IMR-90 (cell line): ENCODE data around the gene LZTFL1. TPM values are rescaled to one million over a fixed set of nuclear protein-coding genes. Genes with fewer than 3 reads are reported as not detected.

ENCODE experiments used
- ATAC-seq: fragments of 200-7000 bp; cut with Tn5 transposase; 2 replicates; pipeline ENCODE4 v1.9.1; 2020; ENCODE audit warnings: low read depth, mild to moderate bottlenecking, moderate library complexity
- BruUV-seq: library from RNA; stranded (reverse); fragments of 400-500 nt; replicated peaks from 2 replicates; lab custom pipeline; 2021; lab: Mats Ljungman, UMichigan
- CTCF ChIA-PET: fragments of 300-600 bp; formaldehyde crosslinking; extraction: SDS; loops from one replicate; lab custom pipeline; 2021; ENCODE audit warnings: antibody characterized with exemption; lab: Yijun Ruan, JAX
- POLR2A ChIA-PET: fragments of 300-600 bp; sonication (Branson Sonifier 250); formaldehyde crosslinking; loops from one replicate; lab custom pipeline; 2022; ENCODE audit warnings: antibody characterized with exemption; ENCODE audit not compliant: unreplicated experiment; lab: Charles Lee
- DNase-seq: peaks from one replicate; pipeline ENCODE4 v3.0.0; 2013
- H2AFZ ChIP-seq: replicated peaks from 2 replicates; pipeline ENCODE3; 2013; ENCODE audit warnings: low read length, mild to moderate bottlenecking; ENCODE audit not compliant: poor library complexity
- H2AK5ac ChIP-seq: 2 replicates; pipeline ENCODE4 v1.6.1; 2013; ENCODE audit warnings: low read depth, low read length, inconsistent platforms
- H2AK9ac ChIP-seq: replicated peaks from 2 replicates; pipeline ENCODE3; 2013; ENCODE audit warnings: mild to moderate bottlenecking, low read depth, low read length, moderate library complexity; ENCODE audit not compliant: poor library complexity
- H2BK120ac ChIP-seq: 2 replicates; pipeline ENCODE4 v1.6.1; 2013; ENCODE audit warnings: low read depth, low read length, inconsistent platforms
- H2BK15ac ChIP-seq: 3 replicates; pipeline ENCODE4 v1.6.1; 2013; ENCODE audit warnings: low read depth, low read length, inconsistent platforms
- H2BK20ac ChIP-seq: 2 replicates; pipeline ENCODE4 v1.6.1; 2013; ENCODE audit warnings: low read depth, mild to moderate bottlenecking, inconsistent platforms, low read length, moderate library complexity
- H2BK5ac ChIP-seq: 2 replicates; pipeline ENCODE4 v1.6.1; 2013; ENCODE audit warnings: mild to moderate bottlenecking, low read depth, low read length, inconsistent platforms; ENCODE audit not compliant: poor library complexity, severe bottlenecking
- H3K14ac ChIP-seq: replicated peaks from 2 replicates; pipeline ENCODE4 v1.6.1; 2013; ENCODE audit warnings: low read depth, low read length, inconsistent platforms
- H3K18ac ChIP-seq: 2 replicates; pipeline ENCODE4 v1.6.1; 2013; ENCODE audit warnings: low read depth, low read length, control low read depth
- H3K23ac ChIP-seq: 2 replicates; pipeline ENCODE4 v1.6.1; 2013; ENCODE audit warnings: low read depth, low read length, inconsistent platforms
- H3K27ac ChIP-seq: 2 replicates; pipeline ENCODE4 v1.5.1; 2013; ENCODE audit warnings: mild to moderate bottlenecking, control low read depth, low read length; ENCODE audit not compliant: insufficient read depth
- H3K27me3 ChIP-seq: 2 replicates; pipeline ENCODE4 v1.6.1; 2013; ENCODE audit warnings: low read length; ENCODE audit not compliant: control insufficient read depth, insufficient read depth
- H3K36me3 ChIP-seq: 2 replicates; pipeline ENCODE4 v1.6.1; 2013; ENCODE audit warnings: low read length, mixed read lengths; ENCODE audit not compliant: control insufficient read depth, insufficient read depth
- H3K4ac ChIP-seq: 2 replicates; pipeline ENCODE4 v1.6.1; 2013; ENCODE audit warnings: low read depth, low read length, inconsistent platforms
- H3K4me1 ChIP-seq: 2 replicates; pipeline ENCODE4 v1.6.1; 2013; ENCODE audit warnings: low read length, mixed read lengths; ENCODE audit not compliant: control insufficient read depth, insufficient read depth
- H3K4me2 ChIP-seq: 2 replicates; pipeline ENCODE4 v1.6.1; 2013; ENCODE audit warnings: low read depth, mild to moderate bottlenecking, control low read depth, low read length, moderate library complexity
- H3K4me3 ChIP-seq: 2 replicates; pipeline ENCODE4 v1.5.1; 2013; ENCODE audit warnings: low read depth, mild to moderate bottlenecking, control low read depth, low read length, moderate library complexity; ENCODE audit not compliant: insufficient read depth
- H3K56ac ChIP-seq: 2 replicates; pipeline ENCODE4 v1.6.1; 2013; ENCODE audit warnings: low read length, inconsistent platforms; ENCODE audit not compliant: insufficient read depth; ENCODE audit errors: extremely low read depth
- H3K79me1 ChIP-seq, 2 experiments: 2 replicates each; pipeline ENCODE4 v1.6.1; 2013; ENCODE audit warnings: low read length in 2 of 2, inconsistent platforms in 1 of 2, low read depth in 1 of 2
- H3K9ac ChIP-seq: 2 replicates; pipeline ENCODE4 v1.6.1; 2013; ENCODE audit warnings: low read depth, low read length, control low read depth
- H3K9me1 ChIP-seq: 2 replicates; pipeline ENCODE4 v1.6.1; 2013; ENCODE audit warnings: low read length, inconsistent platforms; ENCODE audit not compliant: insufficient read depth
- H3K9me3 ChIP-seq: 2 replicates; pipeline ENCODE4 v1.6.1; 2013; ENCODE audit warnings: low read length; ENCODE audit not compliant: control insufficient read depth, insufficient read depth
- H4K20me1 ChIP-seq: 2 replicates; pipeline ENCODE4 v1.6.1; 2013; ENCODE audit warnings: low read length, inconsistent platforms; ENCODE audit not compliant: insufficient read depth
- H4K5ac ChIP-seq: 2 replicates; pipeline ENCODE4 v1.6.1; 2013; ENCODE audit warnings: mild to moderate bottlenecking, low read depth, low read length, control low read depth
- H4K8ac ChIP-seq, 2 experiments: 2 replicates each; pipeline ENCODE4 v1.6.1; 2013; ENCODE audit warnings: low read depth in 2 of 2, low read length in 2 of 2, control low read depth in 1 of 2, inconsistent platforms in 1 of 2
- H4K91ac ChIP-seq: 2 replicates; pipeline ENCODE4 v1.6.1; 2013; ENCODE audit warnings: low read depth, low read length, inconsistent platforms; ENCODE audit not compliant: insufficient read depth
- BHLHE40 ChIP-seq: fragments of 150-350 bp; IDR thresholded peaks from 2 replicates; pipeline ENCODE4 v1.6.1; 2016; ENCODE audit warnings: mild to moderate bottlenecking, low read depth, low read length
- MAFK ChIP-seq: IDR thresholded peaks from 2 replicates; pipeline ENCODE4 v1.6.1; 2012; ENCODE audit warnings: low read depth, low read length, improper control_type of control experiment
- NFE2L2 ChIP-seq: fragments of 150-350 bp; IDR thresholded peaks from 2 replicates; pipeline ENCODE4 v1.6.1; 2016; ENCODE audit warnings: low read depth, mild to moderate bottlenecking, low read length
- POLR2A ChIP-seq: IDR thresholded peaks from 2 replicates; pipeline ENCODE4 v1.6.1; 2012; ENCODE audit warnings: mild to moderate bottlenecking, low read depth, low read length
- RFX5 ChIP-seq: IDR thresholded peaks from 2 replicates; pipeline ENCODE4 v1.8.0; 2012; ENCODE audit warnings: low read depth, mild to moderate bottlenecking, low read length, moderate library complexity
- WGBS, 2 experiments: methylation state at CpG; one replicate each; pipeline versions ENCODE4 v1.1.5 to v1.1.7; 2013; ENCODE audit warnings: missing lambda C conversion rate in 2 of 2; ENCODE audit not compliant: insufficient read length in 1 of 2; ENCODE audit errors: extremely low coverage in 2 of 2; 5-methylcytosine and 5-hydroxymethylcytosine counted together
- dilution Hi-C: fragments of 300-500 bp; cut with HindIII; formaldehyde crosslinking; loops from one replicate; pipeline ENCODE4 v1.14.3; 2018; ENCODE audit warnings: low sequenced_read_pairs; ENCODE audit not compliant: unreplicated experiment
- in situ Hi-C: fragments of 300-500 bp; cut with MboI; formaldehyde crosslinking; loops from 3 replicates; pipeline ENCODE4 v1.14.3; 2019; ENCODE audit warnings: low sequenced_read_pairs, inconsistent platforms, mixed read lengths
- intact Hi-C: fragments of 100-400 bp; cut with micrococcal nuclease; formaldehyde crosslinking; loops from 2 replicates; pipeline ENCODE4 v1.10.0; 2022
- polyA plus RNA-seq, 3 experiments: library from polyadenylated mRNA; depleted of rRNA; stranded (reverse); fragments of >200 nt; gene quantifications; 2 replicates each; pipeline ENCODE4 v1.2.3, GENCODE V29; 2012; ENCODE audit warnings: low replicate concordance in 1 of 3
- total RNA-seq: library from RNA; depleted of rRNA; stranded (reverse); fragments of >200 nt; gene quantifications from 2 replicates; pipeline ENCODE4 v1.2.3, GENCODE V29; 2012
- TF ChIP-seq, protein P1 (sequence below): conservative IDR thresholded peaks from 2 replicates; pipeline ENCODE4 v1.5.1; 2012; ENCODE audit warnings: mild to moderate bottlenecking, low read depth, low read length, improper control_type of control experiment

The LZTFL1 gene
- total and polyA plus RNA-seq, 2 of the 4 experiments (the other 2 are of a cell fraction): 10.3 to 10.4 TPM

DNA sequence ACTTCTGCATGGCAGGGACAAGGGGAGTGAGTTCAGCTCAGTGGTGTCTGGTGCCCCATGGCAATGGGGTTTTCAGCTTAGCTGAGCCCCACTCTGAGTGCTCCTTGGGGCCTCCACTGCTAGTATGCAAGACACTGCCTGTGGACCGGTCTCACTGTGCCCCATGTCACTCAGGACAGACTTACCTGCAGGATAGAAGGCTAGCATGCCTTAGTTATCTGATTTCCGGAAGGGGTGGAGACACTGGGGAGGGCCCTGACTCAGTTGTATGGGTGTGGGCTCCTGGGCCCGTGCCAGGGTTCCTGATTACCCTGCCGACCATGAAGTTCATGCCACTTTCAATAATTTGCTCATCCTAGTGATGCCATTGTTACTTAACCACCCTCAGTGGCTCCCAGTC is 41.3 kb downstream of the LZTFL1 start:
- DNase-seq (no peak), ATAC-seq (no peak)
- H2BK20ac ChIP-seq: no peak overlapping the region
- H4K20me1 ChIP-seq: no peaks in the 10 kb centered on the region; the same call in none of the 2 replicates
- H3K56ac ChIP-seq: no peak overlapping the region
- intact Hi-C loops (no loop called here), in situ Hi-C loops (no loop called here), dilution Hi-C loops (no loop called here)
- peaks cover 5% of the 10 kb centered on the region; the same call in 1 of the 2 replicates for H3K4me1 ChIP-seq
- no peaks in the 10 kb centered on the region for H3K36me3 ChIP-seq
- no peak overlapping the region for H3K9ac ChIP-seq
- TF ChIP-seq, protein P1, sequence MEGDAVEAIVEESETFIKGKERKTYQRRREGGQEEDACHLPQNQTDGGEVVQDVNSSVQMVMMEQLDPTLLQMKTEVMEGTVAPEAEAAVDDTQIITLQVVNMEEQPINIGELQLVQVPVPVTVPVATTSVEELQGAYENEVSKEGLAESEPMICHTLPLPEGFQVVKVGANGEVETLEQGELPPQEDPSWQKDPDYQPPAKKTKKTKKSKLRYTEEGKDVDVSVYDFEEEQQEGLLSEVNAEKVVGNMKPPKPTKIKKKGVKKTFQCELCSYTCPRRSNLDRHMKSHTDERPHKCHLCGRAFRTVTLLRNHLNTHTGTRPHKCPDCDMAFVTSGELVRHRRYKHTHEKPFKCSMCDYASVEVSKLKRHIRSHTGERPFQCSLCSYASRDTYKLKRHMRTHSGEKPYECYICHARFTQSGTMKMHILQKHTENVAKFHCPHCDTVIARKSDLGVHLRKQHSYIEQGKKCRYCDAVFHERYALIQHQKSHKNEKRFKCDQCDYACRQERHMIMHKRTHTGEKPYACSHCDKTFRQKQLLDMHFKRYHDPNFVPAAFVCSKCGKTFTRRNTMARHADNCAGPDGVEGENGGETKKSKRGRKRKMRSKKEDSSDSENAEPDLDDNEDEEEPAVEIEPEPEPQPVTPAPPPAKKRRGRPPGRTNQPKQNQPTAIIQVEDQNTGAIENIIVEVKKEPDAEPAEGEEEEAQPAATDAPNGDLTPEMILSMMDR: no peak
- TF ChIP-seq RFX5 (no peak), MAFK (no peak), BHLHE40 (no peak), POLR2A (no peak), NFE2L2 (no peak)
- H3K27me3 ChIP-seq: peaks cover 59% of the 10 kb centered on the region
- H3K9me1 ChIP-seq: no peaks in the 10 kb centered on the region
- BruUV-seq: no TSS peak
- ChIA-PET CTCF (no interaction called here), POLR2A (no interaction called here)
- no peak overlapping the region for H2BK5ac ChIP-seq
- no peak overlapping the region for H2AFZ ChIP-seq
- H2BK15ac ChIP-seq: no peak overlapping the region
- no peak overlapping the region for H3K23ac ChIP-seq
- H2BK120ac ChIP-seq: no peak overlapping the region
- no peak overlapping the region for H3K27ac ChIP-seq
- H2AK9ac ChIP-seq: no peak overlapping the region
- no peak overlapping the region for H3K4ac ChIP-seq
- no peak overlapping the region for H2AK5ac ChIP-seq
- H4K8ac ChIP-seq: no peak overlapping the region
- no peak overlapping the region for H4K5ac ChIP-seq
- no peaks in the 10 kb centered on the region for H3K79me1 ChIP-seq
- no peak overlapping the region for H4K91ac ChIP-seq
- no peak overlapping the region for H3K4me3 ChIP-seq
- H3K18ac ChIP-seq: no peak overlapping the region
- WGBS, 2 experiments: no CpG with 5 or more reads among the region's 4 CpGs
- H3K9me3 ChIP-seq: peaks cover 3% of the 10 kb centered on the region; the same call in 1 of the 2 replicates
- H3K4me2 ChIP-seq: no peak overlapping the region
- no peak overlapping the region for H3K14ac ChIP-seq
